GM12865 (cell line): Measurements from ENCODE around the gene MNAT1.
"Not testable (repeated sequence)": the region's sequence is repeated elsewhere in the genome, so short reads cannot be mapped to it uniquely, and the experiment has no call there.

Experiments
- DNase-seq: peaks from one replicate; pipeline ENCODE4 v3.0.0; 2010; ENCODE audit warnings: low read depth
- H3K4me3 ChIP-seq: 2 replicates; pipeline ENCODE4 v1.5.1; 2011; ENCODE audit warnings: mild to moderate bottlenecking, low read depth, low read length, control low read depth
- CTCF ChIP-seq: IDR thresholded peaks from 2 replicates; pipeline ENCODE4 v1.5.1; 2011; ENCODE audit warnings: low read length, control low read depth, low read depth, inconsistent platforms; ENCODE audit not compliant: insufficient read depth; ENCODE audit errors: missing control alignments

The MNAT1 gene

GRCh38 chr14:60777856-60778578 lies 43.5 kb downstream of the MNAT1 start:
- TF ChIP-seq CTCF: no peak
- DNase-seq: no peak
- H3K4me3 ChIP-seq: no peak overlapping the region

- not testable (repeated sequence) for DNase-seq, H3K4me3 ChIP-seq
Observed at GRCh38 chr14:60779745-60780514, 45.4 kb downstream of the MNAT1 start.

- not testable (repeated sequence) for DNase-seq
Observed at GRCh38 chr14:60780558-60780957, 46.0 kb downstream of the MNAT1 start.

GRCh38 chr14:60786905-60787304 lies 52.3 kb downstream of the MNAT1 start:
- no peak overlapping the region for H3K4me3 ChIP-seq
- DNase-seq: no peak
- TF ChIP-seq CTCF: no peak

More at GRCh38 chr14:60780558-60780957, 46.0 kb downstream of the MNAT1 start:
- not testable (repeated sequence) for H3K4me3 ChIP-seq

GRCh38 chr14:60789656-60790055 lies 55.1 kb downstream of the MNAT1 start:
- no peak for TF ChIP-seq CTCF
- no peak overlapping the region for H3K4me3 ChIP-seq
- DNase-seq: no peak

- TF ChIP-seq CTCF: no peak
- no peak overlapping the region for H3K4me3 ChIP-seq
- no peak for DNase-seq
Observed at GRCh38 chr14:60790850-60791249, 56.3 kb downstream of the MNAT1 start.

GRCh38 chr14:60796434-60796833 lies 61.9 kb downstream of the MNAT1 start:
- no peak for TF ChIP-seq CTCF
- DNase-seq: no peak
- H3K4me3 ChIP-seq: no peak overlapping the region

- no peak for DNase-seq
- TF ChIP-seq CTCF: no peak
- no peak overlapping the region for H3K4me3 ChIP-seq
Observed at GRCh38 chr14:60800409-60800808, 65.8 kb downstream of the MNAT1 start.
